Measurements from ENCODE around the gene MARK1. TPM values are rescaled to one million over a fixed set of nuclear protein-coding genes. Genes with fewer than 3 reads are reported as not detected.
A peak's percentile ranks its signal among the peaks of the same experiment; 100 is the strongest.

MARK1 gene
- total RNA-seq, 1 donor from 2014 or later: 13.2 TPM

DNA sequence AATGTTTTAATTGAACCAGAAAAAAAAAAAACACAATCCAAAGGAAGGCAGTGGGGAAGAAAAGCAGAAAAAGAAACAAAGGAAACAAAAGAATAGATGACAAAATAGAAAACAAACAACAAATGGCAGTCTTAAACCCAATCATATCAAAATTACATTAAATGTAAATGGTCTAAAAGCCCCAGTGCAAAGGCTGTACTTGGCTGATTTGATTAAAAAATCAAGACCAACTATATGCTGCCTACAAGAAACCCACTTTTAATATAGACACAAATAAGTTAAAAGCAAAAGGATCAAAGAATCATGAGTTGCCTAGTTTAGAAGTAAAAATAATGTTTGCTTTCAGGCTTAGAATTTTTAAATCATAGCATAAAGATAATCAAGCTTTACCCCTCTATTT is 142.4 kb downstream of the MARK1 start:
- Histone ChIP-seq H3K36me3 (no peaks in the 10 kb centered on the region), H2AFZ (replicated peaks) (no peak overlapping the region), H3K4me2 (no peak overlapping the region), H3K9me3 (ENCODE audit: low read depth) (no peaks in the 10 kb centered on the region), H3K27me3 (no peaks in the 10 kb centered on the region), H3K9ac (no peak overlapping the region), H3F3A (ENCODE audit: low read depth) (no peaks in the 10 kb centered on the region), H3K79me2 (ENCODE audit: low read depth) (no peaks in the 10 kb centered on the region), H4K20me1 (ENCODE audit: low read depth) (no peaks in the 10 kb centered on the region), H3K4me3 (no peak overlapping the region), H3K27ac (no peak overlapping the region), H3K4me1 (no peaks in the 10 kb centered on the region)
- Mint-ChIP-seq H3K27ac (no peak overlapping the region), H3K9me3 (peaks cover 5% of the 10 kb centered on the region), H3K4me1 (no peaks in the 10 kb centered on the region), H3K27me3 (ENCODE audit: insufficient read depth, low read depth) (peaks cover 3% of the 10 kb centered on the region), H3K36me3 (no peaks in the 10 kb centered on the region), H3K4me3 (no peak overlapping the region)
- TF ChIP-seq, protein P1, sequence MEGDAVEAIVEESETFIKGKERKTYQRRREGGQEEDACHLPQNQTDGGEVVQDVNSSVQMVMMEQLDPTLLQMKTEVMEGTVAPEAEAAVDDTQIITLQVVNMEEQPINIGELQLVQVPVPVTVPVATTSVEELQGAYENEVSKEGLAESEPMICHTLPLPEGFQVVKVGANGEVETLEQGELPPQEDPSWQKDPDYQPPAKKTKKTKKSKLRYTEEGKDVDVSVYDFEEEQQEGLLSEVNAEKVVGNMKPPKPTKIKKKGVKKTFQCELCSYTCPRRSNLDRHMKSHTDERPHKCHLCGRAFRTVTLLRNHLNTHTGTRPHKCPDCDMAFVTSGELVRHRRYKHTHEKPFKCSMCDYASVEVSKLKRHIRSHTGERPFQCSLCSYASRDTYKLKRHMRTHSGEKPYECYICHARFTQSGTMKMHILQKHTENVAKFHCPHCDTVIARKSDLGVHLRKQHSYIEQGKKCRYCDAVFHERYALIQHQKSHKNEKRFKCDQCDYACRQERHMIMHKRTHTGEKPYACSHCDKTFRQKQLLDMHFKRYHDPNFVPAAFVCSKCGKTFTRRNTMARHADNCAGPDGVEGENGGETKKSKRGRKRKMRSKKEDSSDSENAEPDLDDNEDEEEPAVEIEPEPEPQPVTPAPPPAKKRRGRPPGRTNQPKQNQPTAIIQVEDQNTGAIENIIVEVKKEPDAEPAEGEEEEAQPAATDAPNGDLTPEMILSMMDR (IDR thresholded peaks at IDR 0.05): no peak
- TF ChIP-seq EZH2 (IDR thresholded peaks at IDR 0.05): no peak
- TF ChIP-seq EZH2phosphoT487 (IDR thresholded peaks at IDR 0.05): no peak
- no peak for DNase-seq (ENCODE audit: low spot score)

GRCh38 chr1:220673921-220674320 is 146.0 kb downstream of the MARK1 start:
- Histone ChIP-seq H3K4me3 (no peak overlapping the region), H3K9ac (no peak overlapping the region), H3K27me3 (no peaks in the 10 kb centered on the region), H3K36me3 (no peaks in the 10 kb centered on the region), H3K79me2 (ENCODE audit: low read depth) (no peaks in the 10 kb centered on the region), H3K27ac (no peak overlapping the region), H3F3A (ENCODE audit: low read depth) (no peaks in the 10 kb centered on the region), H3K4me1 (no peaks in the 10 kb centered on the region), H4K20me1 (ENCODE audit: low read depth) (no peaks in the 10 kb centered on the region), H3K4me2 (no peak overlapping the region), H2AFZ (replicated peaks) (no peak overlapping the region), H3K9me3 (ENCODE audit: low read depth) (no peaks in the 10 kb centered on the region)
- Mint-ChIP-seq H3K27me3 (ENCODE audit: insufficient read depth, low read depth) (peaks cover 6% of the 10 kb centered on the region), H3K4me1 (no peaks in the 10 kb centered on the region), H3K27ac (no peak overlapping the region), H3K36me3 (no peaks in the 10 kb centered on the region), H3K9me3 (peaks cover 5% of the 10 kb centered on the region), H3K4me3 (no peak overlapping the region)
- no peak for DNase-seq (ENCODE audit: low spot score)
- TF ChIP-seq EZH2phosphoT487 (IDR thresholded peaks at IDR 0.05) (no peak), EZH2 (IDR thresholded peaks at IDR 0.05) (no peak)
- TF ChIP-seq, protein P1 (IDR thresholded peaks at IDR 0.05): no peak

DNA sequence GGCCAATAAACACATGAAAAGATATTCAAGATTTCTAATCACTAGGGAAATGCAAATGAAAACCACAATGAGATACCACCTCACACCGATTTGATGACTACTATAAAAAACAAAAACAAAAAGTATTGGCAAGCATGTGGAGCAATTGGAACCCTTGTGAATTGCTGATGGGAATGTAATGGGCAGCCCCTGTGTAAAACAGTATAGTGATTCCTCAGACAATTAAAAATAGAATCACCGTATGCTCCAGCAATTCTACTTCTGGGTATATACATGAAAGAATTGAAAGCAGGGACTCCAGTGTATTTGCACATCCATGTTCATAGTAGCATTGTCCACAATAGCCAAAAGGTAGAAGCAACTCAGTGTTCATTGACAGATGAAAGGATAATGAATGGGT is 149.3 kb downstream of the MARK1 start:
- no peak for DNase-seq (ENCODE audit: low spot score)

GRCh38 chr1:220680085-220680687 is 152.2 kb downstream of the MARK1 start:
- H3K9ac ChIP-seq: no peak overlapping the region
- no peaks in the 10 kb centered on the region for H4K20me1 ChIP-seq (ENCODE audit: low read depth)
- no peaks in the 10 kb centered on the region for H3K27me3 ChIP-seq
- TF ChIP-seq, protein P1 (IDR thresholded peaks at IDR 0.05): peak; percentile 70
- no peak for TF ChIP-seq EZH2 (IDR thresholded peaks at IDR 0.05)
- peak; percentile 68 for DNase-seq (ENCODE audit: low spot score)
- H3K9me3 ChIP-seq (ENCODE audit: low read depth): no peaks in the 10 kb centered on the region
- H3K4me1 Mint-ChIP-seq: no peaks in the 10 kb centered on the region
- no peak overlapping the region for H3K27ac Mint-ChIP-seq
- no peak overlapping the region for H3K4me3 Mint-ChIP-seq
- no peaks in the 10 kb centered on the region for H3K9me3 Mint-ChIP-seq
- H3K4me3 ChIP-seq: no peak overlapping the region
- no peaks in the 10 kb centered on the region for H3K36me3 Mint-ChIP-seq
- H3K27ac ChIP-seq: no peak overlapping the region
- H3K4me1 ChIP-seq: no peaks in the 10 kb centered on the region
- H3F3A ChIP-seq (ENCODE audit: low read depth): no peaks in the 10 kb centered on the region
- no peaks in the 10 kb centered on the region for H3K79me2 ChIP-seq (ENCODE audit: low read depth)
- H3K4me2 ChIP-seq: no peak overlapping the region
- H2AFZ ChIP-seq (replicated peaks): no peak overlapping the region
- peaks cover 4% of the 10 kb centered on the region for H3K27me3 Mint-ChIP-seq (ENCODE audit: insufficient read depth, low read depth)
- H3K36me3 ChIP-seq: no peaks in the 10 kb centered on the region

More for the DNA sequence above, 149.3 kb downstream of the MARK1 start:
- H3K27me3 Mint-ChIP-seq (ENCODE audit: insufficient read depth, low read depth): peaks cover 8% of the 10 kb centered on the region
- H2AFZ ChIP-seq (replicated peaks): no peak overlapping the region
- H3K36me3 ChIP-seq: no peaks in the 10 kb centered on the region
- no peaks in the 10 kb centered on the region for H4K20me1 ChIP-seq (ENCODE audit: low read depth)
- no peaks in the 10 kb centered on the region for H3K4me1 Mint-ChIP-seq
- no peaks in the 10 kb centered on the region for H3K4me1 ChIP-seq
- no peak overlapping the region for H3K9ac ChIP-seq
- H3K4me3 Mint-ChIP-seq: no peak overlapping the region
- TF ChIP-seq EZH2phosphoT487 (IDR thresholded peaks at IDR 0.05): no peak
- H3K79me2 ChIP-seq (ENCODE audit: low read depth): no peaks in the 10 kb centered on the region
- no peaks in the 10 kb centered on the region for H3K36me3 Mint-ChIP-seq
- H3F3A ChIP-seq (ENCODE audit: low read depth): no peaks in the 10 kb centered on the region
- no peaks in the 10 kb centered on the region for H3K9me3 Mint-ChIP-seq
- H3K27ac Mint-ChIP-seq: no peak overlapping the region
- H3K4me2 ChIP-seq: no peak overlapping the region
- H3K27me3 ChIP-seq: no peaks in the 10 kb centered on the region
- no peaks in the 10 kb centered on the region for H3K9me3 ChIP-seq (ENCODE audit: low read depth)
- no peak overlapping the region for H3K4me3 ChIP-seq
- H3K27ac ChIP-seq: no peak overlapping the region
